IMR-90 (cell line): Measurements from ENCODE around the gene SYT5. TPM values are rescaled to one million over a fixed set of nuclear protein-coding genes. Genes with fewer than 3 reads are reported as not detected.

Experiments
- ATAC-seq: fragments of 200-7000 bp; cut with Tn5 transposase; 2 replicates; pipeline ENCODE4 v1.9.1; 2020; ENCODE audit warnings: low read depth, mild to moderate bottlenecking, moderate library complexity
- BruUV-seq: library from RNA; stranded (reverse); fragments of 400-500 nt; replicated peaks from 2 replicates; lab custom pipeline; 2021; lab: Mats Ljungman, UMichigan
- CTCF ChIA-PET: fragments of 300-600 bp; formaldehyde crosslinking; extraction: SDS; loops from one replicate; lab custom pipeline; 2021; ENCODE audit warnings: antibody characterized with exemption; lab: Yijun Ruan, JAX
- POLR2A ChIA-PET: fragments of 300-600 bp; sonication (Branson Sonifier 250); formaldehyde crosslinking; loops from one replicate; lab custom pipeline; 2022; ENCODE audit warnings: antibody characterized with exemption; ENCODE audit not compliant: unreplicated experiment; lab: Charles Lee
- DNase-seq: peaks from one replicate; pipeline ENCODE4 v3.0.0; 2013
- H2AFZ ChIP-seq: replicated peaks from 2 replicates; pipeline ENCODE3; 2013; ENCODE audit warnings: low read length, mild to moderate bottlenecking; ENCODE audit not compliant: poor library complexity
- H2AK5ac ChIP-seq: 2 replicates; pipeline ENCODE4 v1.6.1; 2013; ENCODE audit warnings: low read depth, low read length, inconsistent platforms
- H2AK9ac ChIP-seq: replicated peaks from 2 replicates; pipeline ENCODE3; 2013; ENCODE audit warnings: mild to moderate bottlenecking, low read depth, low read length, moderate library complexity; ENCODE audit not compliant: poor library complexity
- H2BK120ac ChIP-seq: 2 replicates; pipeline ENCODE4 v1.6.1; 2013; ENCODE audit warnings: low read depth, low read length, inconsistent platforms
- H2BK15ac ChIP-seq: 3 replicates; pipeline ENCODE4 v1.6.1; 2013; ENCODE audit warnings: low read depth, low read length, inconsistent platforms
- H2BK20ac ChIP-seq: 2 replicates; pipeline ENCODE4 v1.6.1; 2013; ENCODE audit warnings: low read depth, mild to moderate bottlenecking, inconsistent platforms, low read length, moderate library complexity
- H2BK5ac ChIP-seq: 2 replicates; pipeline ENCODE4 v1.6.1; 2013; ENCODE audit warnings: mild to moderate bottlenecking, low read depth, low read length, inconsistent platforms; ENCODE audit not compliant: poor library complexity, severe bottlenecking
- H3K14ac ChIP-seq: replicated peaks from 2 replicates; pipeline ENCODE4 v1.6.1; 2013; ENCODE audit warnings: low read depth, low read length, inconsistent platforms
- H3K18ac ChIP-seq: 2 replicates; pipeline ENCODE4 v1.6.1; 2013; ENCODE audit warnings: low read depth, low read length, control low read depth
- H3K23ac ChIP-seq: 2 replicates; pipeline ENCODE4 v1.6.1; 2013; ENCODE audit warnings: low read depth, low read length, inconsistent platforms
- H3K27ac ChIP-seq: 2 replicates; pipeline ENCODE4 v1.5.1; 2013; ENCODE audit warnings: mild to moderate bottlenecking, control low read depth, low read length; ENCODE audit not compliant: insufficient read depth
- H3K27me3 ChIP-seq: 2 replicates; pipeline ENCODE4 v1.6.1; 2013; ENCODE audit warnings: low read length; ENCODE audit not compliant: control insufficient read depth, insufficient read depth
- H3K36me3 ChIP-seq: 2 replicates; pipeline ENCODE4 v1.6.1; 2013; ENCODE audit warnings: low read length, mixed read lengths; ENCODE audit not compliant: control insufficient read depth, insufficient read depth
- H3K4ac ChIP-seq: 2 replicates; pipeline ENCODE4 v1.6.1; 2013; ENCODE audit warnings: low read depth, low read length, inconsistent platforms
- H3K4me1 ChIP-seq: 2 replicates; pipeline ENCODE4 v1.6.1; 2013; ENCODE audit warnings: low read length, mixed read lengths; ENCODE audit not compliant: control insufficient read depth, insufficient read depth
- H3K4me2 ChIP-seq: 2 replicates; pipeline ENCODE4 v1.6.1; 2013; ENCODE audit warnings: low read depth, mild to moderate bottlenecking, control low read depth, low read length, moderate library complexity
- H3K4me3 ChIP-seq: 2 replicates; pipeline ENCODE4 v1.5.1; 2013; ENCODE audit warnings: low read depth, mild to moderate bottlenecking, control low read depth, low read length, moderate library complexity; ENCODE audit not compliant: insufficient read depth
- H3K56ac ChIP-seq: 2 replicates; pipeline ENCODE4 v1.6.1; 2013; ENCODE audit warnings: low read length, inconsistent platforms; ENCODE audit not compliant: insufficient read depth; ENCODE audit errors: extremely low read depth
- H3K79me1 ChIP-seq, 2 experiments: 2 replicates each; pipeline ENCODE4 v1.6.1; 2013; ENCODE audit warnings: low read length in 2 of 2, inconsistent platforms in 1 of 2, low read depth in 1 of 2
- H3K9ac ChIP-seq: 2 replicates; pipeline ENCODE4 v1.6.1; 2013; ENCODE audit warnings: low read depth, low read length, control low read depth
- H3K9me1 ChIP-seq: 2 replicates; pipeline ENCODE4 v1.6.1; 2013; ENCODE audit warnings: low read length, inconsistent platforms; ENCODE audit not compliant: insufficient read depth
- H3K9me3 ChIP-seq: 2 replicates; pipeline ENCODE4 v1.6.1; 2013; ENCODE audit warnings: low read length; ENCODE audit not compliant: control insufficient read depth, insufficient read depth
- H4K20me1 ChIP-seq: 2 replicates; pipeline ENCODE4 v1.6.1; 2013; ENCODE audit warnings: low read length, inconsistent platforms; ENCODE audit not compliant: insufficient read depth
- H4K5ac ChIP-seq: 2 replicates; pipeline ENCODE4 v1.6.1; 2013; ENCODE audit warnings: mild to moderate bottlenecking, low read depth, low read length, control low read depth
- H4K8ac ChIP-seq, 2 experiments: 2 replicates each; pipeline ENCODE4 v1.6.1; 2013; ENCODE audit warnings: low read depth in 2 of 2, low read length in 2 of 2, control low read depth in 1 of 2, inconsistent platforms in 1 of 2
- H4K91ac ChIP-seq: 2 replicates; pipeline ENCODE4 v1.6.1; 2013; ENCODE audit warnings: low read depth, low read length, inconsistent platforms; ENCODE audit not compliant: insufficient read depth
- BHLHE40 ChIP-seq: fragments of 150-350 bp; IDR thresholded peaks from 2 replicates; pipeline ENCODE4 v1.6.1; 2016; ENCODE audit warnings: mild to moderate bottlenecking, low read depth, low read length
- CEBPB ChIP-seq: IDR thresholded peaks from 2 replicates; pipeline ENCODE4 v1.6.1; 2012; ENCODE audit warnings: low read depth, low read length, improper control_type of control experiment
- ELK1 ChIP-seq: fragments of 150-350 bp; IDR thresholded peaks from 2 replicates; pipeline ENCODE4 v1.6.1; 2016; ENCODE audit warnings: low read depth, mild to moderate bottlenecking, low read length, moderate library complexity, borderline replicate concordance
- FOS ChIP-seq: fragments of 150-350 bp; IDR thresholded peaks from 2 replicates; pipeline ENCODE4 v1.6.1; 2016; ENCODE audit warnings: low read depth, low read length
- MAZ ChIP-seq: IDR thresholded peaks from 2 replicates; pipeline ENCODE4 v1.6.1; 2012; ENCODE audit warnings: low read depth, mild to moderate bottlenecking, low read length, improper control_type of control experiment, moderate library complexity, borderline replicate concordance
- MXI1 ChIP-seq: IDR thresholded peaks from 2 replicates; pipeline ENCODE4 v1.6.1; 2012; ENCODE audit warnings: low read depth, mild to moderate bottlenecking, low read length, moderate library complexity, borderline replicate concordance
- POLR2A ChIP-seq: IDR thresholded peaks from 2 replicates; pipeline ENCODE4 v1.6.1; 2012; ENCODE audit warnings: mild to moderate bottlenecking, low read depth, low read length
- RAD21 ChIP-seq: IDR thresholded peaks from 2 replicates; pipeline ENCODE4 v1.6.1; 2012; ENCODE audit warnings: low read length, improper control_type of control experiment
- RCOR1 ChIP-seq: IDR thresholded peaks from 2 replicates; pipeline ENCODE4 v1.6.1; 2012; ENCODE audit warnings: mild to moderate bottlenecking, low read length, improper control_type of control experiment; ENCODE audit not compliant: insufficient replicate concordance
- RFX5 ChIP-seq: IDR thresholded peaks from 2 replicates; pipeline ENCODE4 v1.8.0; 2012; ENCODE audit warnings: low read depth, mild to moderate bottlenecking, low read length, moderate library complexity
- SMC3 ChIP-seq: fragments of 150-350 bp; IDR thresholded peaks from 2 replicates; pipeline ENCODE4 v1.6.1; 2016; ENCODE audit warnings: low read depth, mild to moderate bottlenecking, antibody characterized with exemption, low read length, moderate library complexity
- USF2 ChIP-seq: fragments of 150-350 bp; IDR thresholded peaks from 2 replicates; pipeline ENCODE4 v1.6.1; 2017; ENCODE audit warnings: mild to moderate bottlenecking, antibody characterized with exemption, low read length, low read depth
- WGBS, 2 experiments: methylation state at CpG; one replicate each; pipeline versions ENCODE4 v1.1.5 to v1.1.7; 2013; ENCODE audit warnings: missing lambda C conversion rate in 2 of 2; ENCODE audit not compliant: insufficient read length in 1 of 2; ENCODE audit errors: extremely low coverage in 2 of 2; 5-methylcytosine and 5-hydroxymethylcytosine counted together
- dilution Hi-C: fragments of 300-500 bp; cut with HindIII; formaldehyde crosslinking; loops from one replicate; pipeline ENCODE4 v1.14.3; 2018; ENCODE audit warnings: low sequenced_read_pairs; ENCODE audit not compliant: unreplicated experiment
- in situ Hi-C: fragments of 300-500 bp; cut with MboI; formaldehyde crosslinking; loops from 3 replicates; pipeline ENCODE4 v1.14.3; 2019; ENCODE audit warnings: low sequenced_read_pairs, inconsistent platforms, mixed read lengths
- intact Hi-C: fragments of 100-400 bp; cut with micrococcal nuclease; formaldehyde crosslinking; loops from 2 replicates; pipeline ENCODE4 v1.10.0; 2022
- polyA plus RNA-seq, 3 experiments: library from polyadenylated mRNA; depleted of rRNA; stranded (reverse); fragments of >200 nt; gene quantifications; 2 replicates each; pipeline ENCODE4 v1.2.3, GENCODE V29; 2012; ENCODE audit warnings: low replicate concordance in 1 of 3
- total RNA-seq: library from RNA; depleted of rRNA; stranded (reverse); fragments of >200 nt; gene quantifications from 2 replicates; pipeline ENCODE4 v1.2.3, GENCODE V29; 2012
- TF ChIP-seq, protein P1 (sequence below): conservative IDR thresholded peaks from 2 replicates; pipeline ENCODE4 v1.5.1; 2012; ENCODE audit warnings: mild to moderate bottlenecking, low read depth, low read length, improper control_type of control experiment

Gene SYT5
- total and polyA plus RNA-seq, 2 of the 4 experiments (the other 2 are of a cell fraction): under 0.01 to 0.15 TPM

DNA sequence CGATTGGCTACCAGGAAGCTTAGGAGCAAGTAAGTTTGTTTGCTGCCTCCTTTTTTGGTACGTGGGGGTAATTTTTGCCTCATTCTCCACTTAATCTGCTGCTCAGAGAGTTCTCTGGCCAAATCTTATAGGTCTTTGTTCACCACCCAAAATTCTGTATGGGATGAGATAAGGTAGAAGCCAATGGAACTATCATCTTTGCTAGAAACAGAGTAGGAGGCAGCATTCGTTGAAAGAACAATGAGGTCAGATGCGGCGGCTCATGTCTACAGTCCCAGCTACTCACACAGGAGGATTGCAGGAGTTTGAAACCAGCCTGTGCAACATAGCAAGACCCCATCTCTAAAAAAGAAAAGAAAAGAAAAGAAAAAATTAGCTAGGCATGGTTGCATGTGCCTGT lies 8.6 kb downstream of the SYT5 start:
- Histone ChIP-seq H2BK120ac (no peak overlapping the region), H3K27ac (no peak overlapping the region), H4K20me1 (peaks cover 3% of the 10 kb centered on the region), H3K36me3 (no peaks in the 10 kb centered on the region), H2BK15ac (no peak overlapping the region), H3K27me3 (peaks cover 17% of the 10 kb centered on the region), H2AFZ (no peak overlapping the region), H4K5ac (no peak overlapping the region), H2AK5ac (no peak overlapping the region), H2BK20ac (no peak overlapping the region), H3K4me3 (no peak overlapping the region), H3K23ac (no peak overlapping the region), H2BK5ac (no peak overlapping the region), H3K14ac (no peak overlapping the region), H4K8ac (no peak overlapping the region), H3K56ac (no peak overlapping the region), H3K9me3 (no peaks in the 10 kb centered on the region), H2AK9ac (no peak overlapping the region), H3K79me1 (no peaks in the 10 kb centered on the region), H3K4ac (no peak overlapping the region), H4K91ac (no peak overlapping the region), H3K9me1 (no peaks in the 10 kb centered on the region), H3K9ac (no peak overlapping the region), H3K18ac (no peak overlapping the region), H3K4me2 (no peak overlapping the region), H3K4me1 (peaks cover 4% of the 10 kb centered on the region; the same call in 1 of the 2 replicates)
- DNase-seq (no peak), ATAC-seq (no peak)
- dilution Hi-C loops: no loop called here
- no peak for TF ChIP-seq POLR2A
- TF ChIP-seq SMC3: no peak
- no peak for TF ChIP-seq MXI1
- TF ChIP-seq, protein P1, sequence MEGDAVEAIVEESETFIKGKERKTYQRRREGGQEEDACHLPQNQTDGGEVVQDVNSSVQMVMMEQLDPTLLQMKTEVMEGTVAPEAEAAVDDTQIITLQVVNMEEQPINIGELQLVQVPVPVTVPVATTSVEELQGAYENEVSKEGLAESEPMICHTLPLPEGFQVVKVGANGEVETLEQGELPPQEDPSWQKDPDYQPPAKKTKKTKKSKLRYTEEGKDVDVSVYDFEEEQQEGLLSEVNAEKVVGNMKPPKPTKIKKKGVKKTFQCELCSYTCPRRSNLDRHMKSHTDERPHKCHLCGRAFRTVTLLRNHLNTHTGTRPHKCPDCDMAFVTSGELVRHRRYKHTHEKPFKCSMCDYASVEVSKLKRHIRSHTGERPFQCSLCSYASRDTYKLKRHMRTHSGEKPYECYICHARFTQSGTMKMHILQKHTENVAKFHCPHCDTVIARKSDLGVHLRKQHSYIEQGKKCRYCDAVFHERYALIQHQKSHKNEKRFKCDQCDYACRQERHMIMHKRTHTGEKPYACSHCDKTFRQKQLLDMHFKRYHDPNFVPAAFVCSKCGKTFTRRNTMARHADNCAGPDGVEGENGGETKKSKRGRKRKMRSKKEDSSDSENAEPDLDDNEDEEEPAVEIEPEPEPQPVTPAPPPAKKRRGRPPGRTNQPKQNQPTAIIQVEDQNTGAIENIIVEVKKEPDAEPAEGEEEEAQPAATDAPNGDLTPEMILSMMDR: no peak
- TF ChIP-seq USF2: no peak
- TF ChIP-seq RFX5: no peak
- TF ChIP-seq RCOR1: no peak
- no peak for TF ChIP-seq BHLHE40
- TF ChIP-seq MAZ: no peak
- TF ChIP-seq RAD21: no peak
- no peak for TF ChIP-seq CEBPB
- TF ChIP-seq FOS: no peak
- no peak for TF ChIP-seq ELK1
- in situ Hi-C loops: no loop called here
- BruUV-seq: no TSS peak
- POLR2A ChIA-PET: no interaction called here
- CTCF ChIA-PET: no interaction called here
- intact Hi-C loops: no loop called here
- no CpG with 5 or more reads among the region's 5 CpGs for WGBS, 2 experiments
